NCI-H1105 treated with DMSO at 0.1 percent for 48 hours (cell line): ENCODE results near the gene COBL.

Source experiments
- DNase-seq: peaks from one replicate; lab custom pipeline; 2025; lab: John Stamatoyannopoulos, UW

COBL gene

GRCh38 chr7:51045319-51046102 is 271.1 kb downstream of the COBL start:
- DNase-seq = no peak

- no peak for DNase-seq
Observed at GRCh38 chr7:51043461-51043860, 273.1 kb downstream of the COBL start.

- DNase-seq = no peak
Observed at GRCh38 chr7:51040787-51041186, 275.8 kb downstream of the COBL start.

GRCh38 chr7:51038573-51038972 is 278.0 kb downstream of the COBL start:
- DNase-seq = no peak

- no peak for DNase-seq
Observed at GRCh38 chr7:51035716-51036115, 280.9 kb downstream of the COBL start.

- DNase-seq = no peak
Observed at GRCh38 chr7:51034521-51035264, 281.9 kb downstream of the COBL start.

- no peak for DNase-seq
Observed at GRCh38 chr7:51033727-51034520, 282.7 kb downstream of the COBL start.

- no peak for DNase-seq
Observed at GRCh38 chr7:51031791-51032515, 284.7 kb downstream of the COBL start.

GRCh38 chr7:51031216-51031615 is 285.4 kb downstream of the COBL start:
- no peak for DNase-seq

GRCh38 chr7:51029701-51030191 is 286.9 kb downstream of the COBL start:
- DNase-seq = no peak

GRCh38 chr7:51029131-51029530 is 287.5 kb downstream of the COBL start:
- no peak for DNase-seq

- DNase-seq = no peak
Observed at GRCh38 chr7:51027935-51028830, 288.4 kb downstream of the COBL start.

GRCh38 chr7:51027106-51027934 is 289.3 kb downstream of the COBL start:
- no peak for DNase-seq

GRCh38 chr7:51026341-51026740 is 290.3 kb downstream of the COBL start:
- no peak for DNase-seq

- DNase-seq = no peak
Observed at GRCh38 chr7:51025668-51026067, 290.9 kb downstream of the COBL start.

- no peak for DNase-seq
Observed at GRCh38 chr7:51024867-51025266, 291.7 kb downstream of the COBL start.

GRCh38 chr7:51023547-51023946 is 293.1 kb downstream of the COBL start:
- DNase-seq = no peak

- no peak for DNase-seq
Observed at GRCh38 chr7:51022821-51023220, 293.8 kb downstream of the COBL start.

- DNase-seq = no peak
Observed at GRCh38 chr7:51021906-51022570, 294.6 kb downstream of the COBL start.
